Esophagus squamous epithelium (tissue), 4 donors: ENCODE results near the gene RABL2B.

ENCODE experiments used
- CTCF ChIP-seq, 6 experiments: fragments of 450-650 bp in 4 of 6; fragments of 200-600 bp in 2 of 6; sonication (generic) in 2 of 6; IDR thresholded peaks; one replicate each; pipeline ENCODE4 v1.5.1; 2016 to 2019; ENCODE audit warnings: antibody characterized with exemption in 6 of 6, mild to moderate bottlenecking in 4 of 6, moderate library complexity in 4 of 6
- POLR2A ChIP-seq, 4 donors: fragments of 450-650 bp; IDR thresholded peaks; one replicate each; pipeline ENCODE4 v1.6.1; 2017; ENCODE audit warnings: antibody characterized with exemption in 4 of 4, mild to moderate bottlenecking in 4 of 4, moderate library complexity in 3 of 4

GRCh38 chr22:50728523-50728931, 54.9 kb downstream of the RABL2B start:
- TF ChIP-seq CTCF (IDR thresholded peaks at IDR 0.05) (no peak), POLR2A (IDR thresholded peaks at IDR 0.05) (no peak)
